Liver (tissue), 3 donors: ENCODE data around the gene TMEM50A.
"Not testable (repeated sequence)": the region's sequence is repeated elsewhere in the genome, so short reads cannot be mapped to it uniquely, and the experiment has no call there.

Source experiments
- JUND ChIP-seq, 2 donors: IDR thresholded peaks; 2 replicates each; pipeline ENCODE4 v1.6.1; 2016; ENCODE audit warnings: antibody characterized with exemption in 2 of 2
- NR2F2 ChIP-seq: IDR thresholded peaks from 2 replicates; pipeline ENCODE4 v1.6.1; 2016; ENCODE audit warnings: antibody characterized with exemption
- TAF1 ChIP-seq: conservative IDR thresholded peaks from 2 replicates; pipeline ENCODE4 v1.6.1; 2016; ENCODE audit warnings: antibody characterized with exemption, mild to moderate bottlenecking
- YY1 ChIP-seq: IDR thresholded peaks from 2 replicates; pipeline ENCODE4 v1.6.1; 2016; ENCODE audit warnings: antibody characterized with exemption, mild to moderate bottlenecking
- TF ChIP-seq, protein P1 (sequence below): fragments of 150-350 bp; IDR thresholded peaks from 2 replicates; pipeline ENCODE4 v1.5.1; 2017; ENCODE audit warnings: improper control_type of control experiment, low read depth, low read length; ENCODE audit not compliant: missing input control
- TF ChIP-seq, protein P2 (sequence below): IDR thresholded peaks from 2 replicates; pipeline ENCODE4 v1.6.1; 2016; ENCODE audit warnings: antibody characterized with exemption
- TF ChIP-seq, protein P3 (sequence below): IDR thresholded peaks from 2 replicates; pipeline ENCODE4 v1.6.1; 2016; ENCODE audit warnings: antibody characterized with exemption
- donor health status: healthy.
- donor health status: healthy.

DNA sequence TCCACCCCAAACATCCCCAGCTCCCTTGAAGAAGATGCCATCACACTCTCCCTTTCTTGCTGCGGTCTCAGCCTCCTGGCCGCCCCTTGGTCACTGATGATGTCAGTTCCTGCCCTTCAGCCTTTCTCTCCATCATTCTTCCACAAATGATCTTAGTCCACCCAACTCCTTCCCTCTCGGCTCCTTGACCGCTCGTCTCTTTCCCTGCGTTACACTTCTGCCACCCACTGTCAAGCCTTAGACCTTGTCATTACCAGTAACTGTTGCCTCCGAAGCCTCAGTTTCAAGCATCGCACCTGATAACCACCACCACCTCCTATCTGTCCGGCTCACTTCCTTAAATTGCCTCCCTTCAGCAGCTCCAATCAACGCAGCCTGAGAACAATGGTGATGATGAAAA, 59.4 kb downstream of the TMEM50A start:
- TF ChIP-seq YY1; JUND (IDR thresholded peaks at IDR 0.05); NR2F2; TAF1: not testable (repeated sequence)
- TF ChIP-seq, protein P1, sequence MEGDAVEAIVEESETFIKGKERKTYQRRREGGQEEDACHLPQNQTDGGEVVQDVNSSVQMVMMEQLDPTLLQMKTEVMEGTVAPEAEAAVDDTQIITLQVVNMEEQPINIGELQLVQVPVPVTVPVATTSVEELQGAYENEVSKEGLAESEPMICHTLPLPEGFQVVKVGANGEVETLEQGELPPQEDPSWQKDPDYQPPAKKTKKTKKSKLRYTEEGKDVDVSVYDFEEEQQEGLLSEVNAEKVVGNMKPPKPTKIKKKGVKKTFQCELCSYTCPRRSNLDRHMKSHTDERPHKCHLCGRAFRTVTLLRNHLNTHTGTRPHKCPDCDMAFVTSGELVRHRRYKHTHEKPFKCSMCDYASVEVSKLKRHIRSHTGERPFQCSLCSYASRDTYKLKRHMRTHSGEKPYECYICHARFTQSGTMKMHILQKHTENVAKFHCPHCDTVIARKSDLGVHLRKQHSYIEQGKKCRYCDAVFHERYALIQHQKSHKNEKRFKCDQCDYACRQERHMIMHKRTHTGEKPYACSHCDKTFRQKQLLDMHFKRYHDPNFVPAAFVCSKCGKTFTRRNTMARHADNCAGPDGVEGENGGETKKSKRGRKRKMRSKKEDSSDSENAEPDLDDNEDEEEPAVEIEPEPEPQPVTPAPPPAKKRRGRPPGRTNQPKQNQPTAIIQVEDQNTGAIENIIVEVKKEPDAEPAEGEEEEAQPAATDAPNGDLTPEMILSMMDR, result not testable (repeated sequence)
- TF ChIP-seq, protein P2, sequence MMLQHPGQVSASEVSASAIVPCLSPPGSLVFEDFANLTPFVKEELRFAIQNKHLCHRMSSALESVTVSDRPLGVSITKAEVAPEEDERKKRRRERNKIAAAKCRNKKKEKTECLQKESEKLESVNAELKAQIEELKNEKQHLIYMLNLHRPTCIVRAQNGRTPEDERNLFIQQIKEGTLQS, result not testable (repeated sequence)
- TF ChIP-seq, protein P3, sequence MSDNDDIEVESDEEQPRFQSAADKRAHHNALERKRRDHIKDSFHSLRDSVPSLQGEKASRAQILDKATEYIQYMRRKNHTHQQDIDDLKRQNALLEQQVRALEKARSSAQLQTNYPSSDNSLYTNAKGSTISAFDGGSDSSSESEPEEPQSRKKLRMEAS, result not testable (repeated sequence)
